Body of pancreas (tissue), 4 donors: Measurements from ENCODE around the gene FOXC1.

Experiments
- CTCF ChIP-seq, 7 experiments: fragments of 450-650 bp in 4 of 7; fragments of 200-600 bp in 3 of 7; sonication (generic) in 3 of 7; IDR thresholded peaks; one replicate each; pipeline ENCODE4 v1.5.1; 2016 to 2019; ENCODE audit warnings: antibody characterized with exemption in 7 of 7
- POLR2A ChIP-seq, 3 donors: fragments of 450-650 bp; IDR thresholded peaks; one replicate each; pipeline ENCODE4 v1.6.1; 2016; ENCODE audit warnings: antibody characterized with exemption in 3 of 3, mild to moderate bottlenecking in 2 of 3

GRCh38 chr6:1605004-1605892, 4.5 kb upstream of the FOXC1 start:
- TF ChIP-seq CTCF (IDR thresholded peaks at IDR 0.05) (no peak), POLR2A (IDR thresholded peaks at IDR 0.05) (no peak)
